Measurements from ENCODE around the gene DUOX2. TPM values are rescaled to one million over a fixed set of nuclear protein-coding genes. Genes with fewer than 3 reads are reported as not detected.

DUOX2 gene
- total and polyA plus RNA-seq, 2 experiments from 2014 or later = not detected

GRCh38 chr15:45155739-45156138, 41.8 kb upstream of the DUOX2 start:
- no peak for DNase-seq (ENCODE audit: low spot score)
- Histone ChIP-seq H3K9me2 (ENCODE audit: insufficient read depth) (no peaks in the 10 kb centered on the region), H3K4me2 (no peak overlapping the region)

More at GRCh38 chr15:45155739-45156138, 41.8 kb upstream of the DUOX2 start:
- Mint-ChIP-seq H3K9me3 (no peaks in the 10 kb centered on the region; the same call in 2 of the 3 replicates), H3K36me3 (ENCODE audit: low read depth) (no peaks in the 10 kb centered on the region), H3K4me1 (peaks cover 9% of the 10 kb centered on the region), H3K4me3 (no peak overlapping the region), H3K27me3 (ENCODE audit: insufficient read depth, low read depth, poor library complexity) (peaks cover 7% of the 10 kb centered on the region), H3K27ac (no peak overlapping the region)
- TF ChIP-seq POLR2AphosphoS5 (IDR thresholded peaks at IDR 0.05; ENCODE audit: low read depth) (no peak), JUNB (IDR thresholded peaks at IDR 0.05; ENCODE audit: unreplicated experiment) (no peak), STAT1 (IDR thresholded peaks at IDR 0.05; ENCODE audit: unreplicated experiment) (no peak), ETS1 (IDR thresholded peaks at IDR 0.05) (no peak), EZH2 (IDR thresholded peaks at IDR 0.05; ENCODE audit: low read depth, unreplicated experiment) (no peak), ZNF114 (CRISPR knock-in tag; IDR thresholded peaks at IDR 0.05) (no peak), EZH2phosphoT487 (IDR thresholded peaks at IDR 0.05; ENCODE audit: unreplicated experiment) (no peak), REST (IDR thresholded peaks at IDR 0.05; ENCODE audit: unreplicated experiment) (no peak), ZNF331 (CRISPR knock-in tag; IDR thresholded peaks at IDR 0.05; ENCODE audit: low read depth) (no peak), NANOG (IDR thresholded peaks at IDR 0.05; ENCODE audit: borderline replicate concordance) (no peak)
- TF ChIP-seq, protein P1, sequence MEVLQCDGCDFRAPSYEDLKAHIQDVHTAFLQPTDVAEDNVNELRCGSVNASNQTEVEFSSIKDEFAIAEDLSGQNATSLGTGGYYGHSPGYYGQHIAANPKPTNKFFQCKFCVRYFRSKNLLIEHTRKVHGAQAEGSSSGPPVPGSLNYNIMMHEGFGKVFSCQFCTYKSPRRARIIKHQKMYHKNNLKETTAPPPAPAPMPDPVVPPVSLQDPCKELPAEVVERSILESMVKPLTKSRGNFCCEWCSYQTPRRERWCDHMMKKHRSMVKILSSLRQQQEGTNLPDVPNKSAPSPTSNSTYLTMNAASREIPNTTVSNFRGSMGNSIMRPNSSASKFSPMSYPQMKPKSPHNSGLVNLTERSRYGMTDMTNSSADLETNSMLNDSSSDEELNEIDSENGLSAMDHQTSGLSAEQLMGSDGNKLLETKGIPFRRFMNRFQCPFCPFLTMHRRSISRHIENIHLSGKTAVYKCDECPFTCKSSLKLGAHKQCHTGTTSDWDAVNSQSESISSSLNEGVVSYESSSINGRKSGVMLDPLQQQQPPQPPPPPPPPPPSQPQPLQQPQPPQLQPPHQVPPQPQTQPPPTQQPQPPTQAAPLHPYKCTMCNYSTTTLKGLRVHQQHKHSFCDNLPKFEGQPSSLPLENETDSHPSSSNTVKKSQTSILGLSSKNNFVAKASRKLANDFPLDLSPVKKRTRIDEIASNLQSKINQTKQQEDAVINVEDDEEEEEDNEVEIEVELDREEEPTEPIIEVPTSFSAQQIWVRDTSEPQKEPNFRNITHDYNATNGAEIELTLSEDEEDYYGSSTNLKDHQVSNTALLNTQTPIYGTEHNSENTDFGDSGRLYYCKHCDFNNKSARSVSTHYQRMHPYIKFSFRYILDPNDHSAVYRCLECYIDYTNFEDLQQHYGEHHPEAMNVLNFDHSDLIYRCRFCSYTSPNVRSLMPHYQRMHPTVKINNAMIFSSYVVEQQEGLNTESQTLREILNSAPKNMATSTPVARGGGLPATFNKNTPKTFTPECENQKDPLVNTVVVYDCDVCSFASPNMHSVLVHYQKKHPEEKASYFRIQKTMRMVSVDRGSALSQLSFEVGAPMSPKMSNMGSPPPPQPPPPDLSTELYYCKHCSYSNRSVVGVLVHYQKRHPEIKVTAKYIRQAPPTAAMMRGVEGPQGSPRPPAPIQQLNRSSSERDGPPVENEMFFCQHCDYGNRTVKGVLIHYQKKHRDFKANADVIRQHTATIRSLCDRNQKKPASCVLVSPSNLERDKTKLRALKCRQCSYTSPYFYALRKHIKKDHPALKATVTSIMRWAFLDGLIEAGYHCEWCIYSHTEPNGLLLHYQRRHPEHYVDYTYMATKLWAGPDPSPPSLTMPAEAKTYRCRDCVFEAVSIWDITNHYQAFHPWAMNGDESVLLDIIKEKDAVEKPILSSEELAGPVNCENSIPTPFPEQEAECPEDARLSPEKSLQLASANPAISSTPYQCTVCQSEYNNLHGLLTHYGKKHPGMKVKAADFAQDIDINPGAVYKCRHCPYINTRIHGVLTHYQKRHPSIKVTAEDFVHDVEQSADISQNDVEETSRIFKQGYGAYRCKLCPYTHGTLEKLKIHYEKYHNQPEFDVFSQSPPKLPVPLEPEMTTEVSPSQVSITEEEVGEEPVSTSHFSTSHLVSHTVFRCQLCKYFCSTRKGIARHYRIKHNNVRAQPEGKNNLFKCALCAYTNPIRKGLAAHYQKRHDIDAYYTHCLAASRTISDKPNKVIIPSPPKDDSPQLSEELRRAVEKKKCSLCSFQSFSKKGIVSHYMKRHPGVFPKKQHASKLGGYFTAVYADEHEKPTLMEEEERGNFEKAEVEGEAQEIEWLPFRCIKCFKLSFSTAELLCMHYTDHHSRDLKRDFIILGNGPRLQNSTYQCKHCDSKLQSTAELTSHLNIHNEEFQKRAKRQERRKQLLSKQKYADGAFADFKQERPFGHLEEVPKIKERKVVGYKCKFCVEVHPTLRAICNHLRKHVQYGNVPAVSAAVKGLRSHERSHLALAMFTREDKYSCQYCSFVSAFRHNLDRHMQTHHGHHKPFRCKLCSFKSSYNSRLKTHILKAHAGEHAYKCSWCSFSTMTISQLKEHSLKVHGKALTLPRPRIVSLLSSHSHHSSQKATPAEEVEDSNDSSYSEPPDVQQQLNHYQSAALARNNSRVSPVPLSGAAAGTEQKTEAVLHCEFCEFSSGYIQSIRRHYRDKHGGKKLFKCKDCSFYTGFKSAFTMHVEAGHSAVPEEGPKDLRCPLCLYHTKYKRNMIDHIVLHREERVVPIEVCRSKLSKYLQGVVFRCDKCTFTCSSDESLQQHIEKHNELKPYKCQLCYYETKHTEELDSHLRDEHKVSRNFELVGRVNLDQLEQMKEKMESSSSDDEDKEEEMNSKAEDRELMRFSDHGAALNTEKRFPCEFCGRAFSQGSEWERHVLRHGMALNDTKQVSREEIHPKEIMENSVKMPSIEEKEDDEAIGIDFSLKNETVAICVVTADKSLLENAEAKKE (CRISPR knock-in tag; IDR thresholded peaks at IDR 0.05) = no peak
- no peak overlapping the region for H3K4me3 ChIP-seq
- H3K27me3 ChIP-seq (ENCODE audit: insufficient read depth) = no peaks in the 10 kb centered on the region
- H4K20me1 ChIP-seq (replicated peaks; ENCODE audit: insufficient read depth) = no peaks in the 10 kb centered on the region
- no peak overlapping the region for H2AFZ ChIP-seq
- H3K36me3 ChIP-seq (ENCODE audit: insufficient read depth) = no peaks in the 10 kb centered on the region
- ATAC-seq = no peak
- H3K79me2 ChIP-seq (replicated peaks; ENCODE audit: insufficient read depth) = no peaks in the 10 kb centered on the region
- no peaks in the 10 kb centered on the region for H3K4me1 ChIP-seq (ENCODE audit: insufficient read depth)
- H3F3A ChIP-seq (replicated peaks; ENCODE audit: low read depth) = no peaks in the 10 kb centered on the region
- no peak overlapping the region for H3K27ac ChIP-seq (ENCODE audit: low read depth)
